CD4-positive, alpha-beta T cell (primary cell): ENCODE results near the gene CIDEA. TPM values are rescaled to one million over a fixed set of nuclear protein-coding genes. Genes with fewer than 3 reads are reported as not detected.

ENCODE experiments used
- ATAC-seq: fragments of 200-7000 bp; cut with Tn5 transposase; one replicate; pipeline ENCODE4 v1.10.0; 2022; ENCODE audit warnings: mild to moderate bottlenecking; ENCODE audit not compliant: poor library complexity
- CTCF ChIA-PET: fragments of 350-600 bp; sonication (Branson Sonifier 250); formaldehyde crosslinking; loops from one replicate; lab custom pipeline; 2021; ENCODE audit warnings: antibody characterized with exemption, inconsistent platforms; lab: Charles Lee
- POLR2A ChIA-PET: fragments of 350-600 bp; sonication (Branson Sonifier 250); formaldehyde crosslinking; loops from one replicate; lab custom pipeline; 2021; ENCODE audit warnings: antibody characterized with exemption, inconsistent platforms; lab: Charles Lee
- DNase-seq, 14 experiments: peaks; one replicate each; pipeline ENCODE4 v3.0.0-alpha.2; 2013 to 2020; ENCODE audit warnings: mixed read lengths in 2 of 14
- H3K27ac ChIP-seq, 2 donors: one replicate each; pipeline versions ENCODE4 v1.5.1 to v1.7.0; 2013; ENCODE audit warnings: low read length in 2 of 2, low read depth in 1 of 2, mild to moderate bottlenecking in 1 of 2
- H3K27me3 ChIP-seq, 2 experiments: 1 replicate in 1 of 2; 2 replicates in 1 of 2; pipeline versions ENCODE4 v1.6.1 to v1.7.0; 2013; ENCODE audit warnings: low read length in 2 of 2, control low read depth in 1 of 2, mild to moderate bottlenecking in 1 of 2, moderate library complexity in 1 of 2; ENCODE audit not compliant: insufficient read depth in 2 of 2, control insufficient read depth in 1 of 2
- H3K36me3 ChIP-seq: one replicate; pipeline ENCODE4 v1.6.1; 2013; ENCODE audit warnings: low read length, control low read depth; ENCODE audit not compliant: insufficient read depth
- H3K4me1 ChIP-seq: one replicate; pipeline ENCODE4 v1.6.1; 2013; ENCODE audit warnings: low read length, control low read depth; ENCODE audit not compliant: insufficient read depth
- H3K4me3 ChIP-seq: one replicate; pipeline ENCODE4 v1.5.1; 2013; ENCODE audit warnings: mild to moderate bottlenecking, low read length, moderate library complexity
- H3K9me3 ChIP-seq, 2 experiments: 1 replicate in 1 of 2; 2 replicates in 1 of 2; pipeline versions ENCODE4 v1.6.1 to v1.7.0; 2013; ENCODE audit warnings: low read length in 2 of 2, mild to moderate bottlenecking in 2 of 2, control low read depth in 1 of 2, moderate library complexity in 1 of 2; ENCODE audit not compliant: control insufficient read depth in 1 of 2, insufficient read depth in 1 of 2
- H3K27ac Mint-ChIP-seq: one replicate; pipeline ENCODE4 v1.8.0; 2020; ENCODE audit warnings: mixed read lengths
- H3K27me3 Mint-ChIP-seq: one replicate; pipeline ENCODE4 v1.8.0; 2021; ENCODE audit warnings: mixed read lengths
- H3K36me3 Mint-ChIP-seq: one replicate; pipeline ENCODE4 v1.8.0; 2021; ENCODE audit warnings: low read depth, mixed read lengths
- H3K4me1 Mint-ChIP-seq: one replicate; pipeline ENCODE4 v1.8.0; 2021; ENCODE audit warnings: low read depth, mixed read lengths
- H3K4me3 Mint-ChIP-seq: one replicate; pipeline ENCODE4 v1.8.0; 2020; ENCODE audit warnings: mild to moderate bottlenecking, mixed read lengths
- H3K9me3 Mint-ChIP-seq: one replicate; pipeline ENCODE4 v1.8.0; 2020; ENCODE audit warnings: mixed read lengths
- CTCF ChIP-seq: fragments of 200-600 bp; IDR thresholded peaks from one replicate; pipeline ENCODE4 v1.8.0; 2022; ENCODE audit warnings: antibody characterized with exemption, mild to moderate bottlenecking
- intact Hi-C, 2 experiments: fragments of 100-400 bp; cut with DNase I in 1 of 2; cut with micrococcal nuclease in 1 of 2; formaldehyde crosslinking; loops; one replicate each; pipeline versions ENCODE4 v1.15.1 to v1.9.0; 2023 to 2025; cut with DNase I, micrococcal nuclease
- total RNA-seq, 174 experiments: library from RNA in 2 of 174; stranded (reverse) in 2 of 174; gene quantifications; one replicate each; pipeline ENCODE4 v1.2.3 and lab custom pipeline; 2021 to 2026

The CIDEA gene
- total RNA-seq, 2 experiments from 2014 or later: not detected

GRCh38 chr18:12278215-12278671 is 24.1 kb downstream of the CIDEA start:
- CTCF ChIA-PET: no interaction called here
- Histone ChIP-seq H3K27me3 (peaks cover 5 to 14% of the 10 kb centered on the region in 2 experiments), H3K27ac (no peak overlapping the region), H3K4me3 (no peak overlapping the region), H3K36me3 (no peaks in the 10 kb centered on the region), H3K9me3 (no peaks in the 10 kb centered on the region), H3K4me1 (no peaks in the 10 kb centered on the region)
- intact Hi-C loops: no loop called here
- no peak overlapping the region for H3K27ac Mint-ChIP-seq
- ATAC-seq (no peak), DNase-seq (no peak)
- no peaks in the 10 kb centered on the region for H3K4me1 Mint-ChIP-seq
- peaks cover 30% of the 10 kb centered on the region for H3K27me3 Mint-ChIP-seq
- H3K4me3 Mint-ChIP-seq: no peak overlapping the region
- H3K36me3 Mint-ChIP-seq: no peaks in the 10 kb centered on the region
- H3K9me3 Mint-ChIP-seq: no peaks in the 10 kb centered on the region
- TF ChIP-seq CTCF: no peak
- POLR2A ChIA-PET: interaction anchor here (0.7 kb wide), 1 partner anchor 20 kb away, joined by 6 read pairs; no protein-coding TSS in a partner anchor

- ATAC-seq (no peak), DNase-seq (no peak)
- no peak for TF ChIP-seq CTCF
- intact Hi-C loops: no loop called here
- Mint-ChIP-seq H3K27me3 (peaks cover 25% of the 10 kb centered on the region), H3K36me3 (no peaks in the 10 kb centered on the region), H3K9me3 (no peaks in the 10 kb centered on the region), H3K27ac (no peak overlapping the region), H3K4me3 (no peak overlapping the region), H3K4me1 (no peaks in the 10 kb centered on the region)
- Histone ChIP-seq H3K27me3 (peaks cover under 1 to 14% of the 10 kb centered on the region in 2 experiments), H3K4me3 (no peak overlapping the region), H3K4me1 (no peaks in the 10 kb centered on the region), H3K27ac (no peak overlapping the region), H3K36me3 (no peaks in the 10 kb centered on the region), H3K9me3 (no peaks in the 10 kb centered on the region)
- POLR2A ChIA-PET: no interaction called here
- CTCF ChIA-PET: no interaction called here
Observed at GRCh38 chr18:12278741-12279682, 24.9 kb downstream of the CIDEA start.

- Mint-ChIP-seq H3K4me3 (no peak overlapping the region), H3K27ac (no peak overlapping the region), H3K4me1 (no peaks in the 10 kb centered on the region), H3K27me3 (peaks cover 25% of the 10 kb centered on the region), H3K9me3 (no peaks in the 10 kb centered on the region), H3K36me3 (no peaks in the 10 kb centered on the region)
- peaks cover 3 to 12% of the 10 kb centered on the region in 2 experiments for H3K27me3 ChIP-seq
- ChIA-PET POLR2A (no interaction called here), CTCF (interaction anchor here (1.7 kb wide), 1 partner anchor 8 kb away, joined by 3 read pairs; no protein-coding TSS in a partner anchor)
- no peak for TF ChIP-seq CTCF
- DNase-seq: no peak
- H3K4me1 ChIP-seq: no peaks in the 10 kb centered on the region
- no peaks in the 10 kb centered on the region for H3K36me3 ChIP-seq
- H3K9me3 ChIP-seq: no peaks in the 10 kb centered on the region
- intact Hi-C loops: no loop called here
- ATAC-seq: no peak
- no peak overlapping the region for H3K4me3 ChIP-seq
- no peak overlapping the region for H3K27ac ChIP-seq
Observed at GRCh38 chr18:12279781-12280531, 25.8 kb downstream of the CIDEA start.
